Uterus (tissue), 4 donors: Measurements from ENCODE around the gene LRRC55. TPM values are rescaled to one million over a fixed set of nuclear protein-coding genes. Genes with fewer than 3 reads are reported as not detected.

Source experiments
- DNase-seq, 2 donors: peaks; one replicate each; pipeline ENCODE4 v3.0.0-alpha.2; 2019 to 2020
- H3K27ac ChIP-seq, 2 donors: fragments of 200-600 bp; sonication (generic); 1 replicate in 1 of 2; 2 replicates in 1 of 2; pipeline ENCODE4 v1.5.1; 2016 to 2018
- H3K27me3 ChIP-seq, 2 donors: fragments of 200-600 bp; sonication (generic); one replicate each; pipeline ENCODE4 v1.5.1; 2018 to 2019; ENCODE audit warnings: control low read depth in 1 of 2
- H3K36me3 ChIP-seq, 2 donors: fragments of 200-600 bp; sonication (generic); one replicate each; pipeline ENCODE4 v1.5.1; 2019; ENCODE audit warnings: control low read depth in 1 of 2
- H3K4me1 ChIP-seq, 2 donors: fragments of 200-600 bp; sonication (generic); one replicate each; pipeline ENCODE4 v1.5.1; 2018 to 2019; ENCODE audit warnings: control low read depth in 1 of 2
- H3K4me3 ChIP-seq, 2 donors: fragments of 200-600 bp; sonication (generic); 1 replicate in 1 of 2; 2 replicates in 1 of 2; pipeline ENCODE4 v1.5.1; 2018 to 2019; ENCODE audit warnings: mild to moderate bottlenecking in 1 of 2
- H3K9me3 ChIP-seq, 2 donors: fragments of 200-600 bp; sonication (generic); one replicate each; pipeline ENCODE4 v1.5.1; 2019; ENCODE audit warnings: control low read depth in 1 of 2
- POLR2A ChIP-seq, 2 donors: fragments of 450-650 bp; IDR thresholded peaks; one replicate each; pipeline ENCODE4 v1.6.1; 2016; ENCODE audit warnings: antibody characterized with exemption in 2 of 2, mild to moderate bottlenecking in 1 of 2, moderate library complexity in 1 of 2
- intact Hi-C: fragments of 100-400 bp; cut with DNase I; formaldehyde crosslinking; loops from one replicate; pipeline ENCODE4 v1.15.1; 2023; ENCODE audit warnings: low total_unique reads
- total RNA-seq, 4 donors: library from RNA; depleted of rRNA in 3 of 4; stranded (reverse); fragments of >200 nt in 3 of 4; gene quantifications; one replicate each; pipeline versions ENCODE4 v1.1.0 to v1.2.4, GENCODE V29; 2014 to 2023
- TF ChIP-seq, protein P1 (sequence below), 4 experiments: fragments of 200-600 bp in 2 of 4; fragments of 450-650 bp in 2 of 4; sonication (generic) in 2 of 4; IDR thresholded peaks; one replicate each; pipeline ENCODE4 v1.5.1; 2016 to 2019; ENCODE audit warnings: antibody characterized with exemption in 4 of 4, mild to moderate bottlenecking in 2 of 4, moderate library complexity in 1 of 4
- donor health status: DM: yes; HTN: yes; CAD: no.

Gene LRRC55
- total RNA-seq, 4 donors from 2014 or later, result 0.26 to 2.1 TPM; not detected in 2

DNA sequence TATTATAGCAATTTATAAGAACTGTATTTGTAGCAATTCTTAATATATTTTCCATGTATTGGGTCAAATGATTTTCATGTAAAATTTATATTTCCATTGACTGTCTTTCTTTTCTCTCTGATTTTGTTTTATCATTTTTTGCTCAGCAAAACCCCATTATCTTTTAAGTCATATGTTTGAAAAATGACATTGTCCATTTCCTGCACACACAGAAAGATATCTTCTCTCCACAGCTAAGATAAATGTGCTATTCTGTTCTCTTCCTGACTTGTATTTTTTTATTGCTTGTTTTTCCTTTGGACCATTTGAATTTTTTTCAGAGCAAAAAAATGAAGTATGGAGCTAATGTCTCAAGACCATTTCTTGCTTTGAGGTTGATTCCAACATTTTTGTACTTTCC is 6.3 kb upstream of the LRRC55 start:
- Histone ChIP-seq H3K9me3 (no peaks in the 10 kb centered on the region), H3K27ac (no peak overlapping the region), H3K36me3 (no peaks in the 10 kb centered on the region), H3K4me3 (no peak overlapping the region), H3K4me1 (no peaks in the 10 kb centered on the region), H3K27me3 (no peaks in the 10 kb centered on the region)
- no peak for DNase-seq
- TF ChIP-seq POLR2A (IDR thresholded peaks at IDR 0.05), result no peak
- TF ChIP-seq, protein P1, sequence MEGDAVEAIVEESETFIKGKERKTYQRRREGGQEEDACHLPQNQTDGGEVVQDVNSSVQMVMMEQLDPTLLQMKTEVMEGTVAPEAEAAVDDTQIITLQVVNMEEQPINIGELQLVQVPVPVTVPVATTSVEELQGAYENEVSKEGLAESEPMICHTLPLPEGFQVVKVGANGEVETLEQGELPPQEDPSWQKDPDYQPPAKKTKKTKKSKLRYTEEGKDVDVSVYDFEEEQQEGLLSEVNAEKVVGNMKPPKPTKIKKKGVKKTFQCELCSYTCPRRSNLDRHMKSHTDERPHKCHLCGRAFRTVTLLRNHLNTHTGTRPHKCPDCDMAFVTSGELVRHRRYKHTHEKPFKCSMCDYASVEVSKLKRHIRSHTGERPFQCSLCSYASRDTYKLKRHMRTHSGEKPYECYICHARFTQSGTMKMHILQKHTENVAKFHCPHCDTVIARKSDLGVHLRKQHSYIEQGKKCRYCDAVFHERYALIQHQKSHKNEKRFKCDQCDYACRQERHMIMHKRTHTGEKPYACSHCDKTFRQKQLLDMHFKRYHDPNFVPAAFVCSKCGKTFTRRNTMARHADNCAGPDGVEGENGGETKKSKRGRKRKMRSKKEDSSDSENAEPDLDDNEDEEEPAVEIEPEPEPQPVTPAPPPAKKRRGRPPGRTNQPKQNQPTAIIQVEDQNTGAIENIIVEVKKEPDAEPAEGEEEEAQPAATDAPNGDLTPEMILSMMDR (IDR thresholded peaks at IDR 0.05), result no peak
- intact Hi-C loops, result no loop called here

DNA sequence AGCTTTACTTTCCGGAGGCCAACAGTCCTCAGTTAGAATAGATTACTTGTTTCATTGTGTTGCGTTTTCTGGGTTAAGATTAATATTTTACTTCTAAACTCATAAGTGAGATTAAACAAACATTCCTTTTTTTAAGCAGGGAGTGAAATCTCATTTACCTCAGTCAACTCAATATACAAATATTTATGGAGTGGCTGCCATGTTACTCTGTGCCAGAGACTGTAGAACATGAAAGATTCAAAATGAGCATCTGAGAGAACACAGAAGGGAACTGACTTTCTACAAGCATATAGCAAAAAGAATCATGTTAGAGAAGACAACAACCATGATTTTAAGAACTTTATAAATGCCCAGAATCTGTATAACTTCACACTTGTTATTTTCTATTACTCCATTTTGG is 3.4 kb upstream of the LRRC55 start:
- no peaks in the 10 kb centered on the region for H3K27me3 ChIP-seq
- no peaks in the 10 kb centered on the region for H3K4me1 ChIP-seq
- H3K36me3 ChIP-seq, result no peaks in the 10 kb centered on the region
- H3K27ac ChIP-seq, result no peak overlapping the region
- no peak overlapping the region for H3K4me3 ChIP-seq
- H3K9me3 ChIP-seq, result no peaks in the 10 kb centered on the region
- no peak for DNase-seq
- no peak for TF ChIP-seq POLR2A (IDR thresholded peaks at IDR 0.05)
- TF ChIP-seq, protein P1 (IDR thresholded peaks at IDR 0.05), result no peak
- intact Hi-C loops, result no loop called here

DNA sequence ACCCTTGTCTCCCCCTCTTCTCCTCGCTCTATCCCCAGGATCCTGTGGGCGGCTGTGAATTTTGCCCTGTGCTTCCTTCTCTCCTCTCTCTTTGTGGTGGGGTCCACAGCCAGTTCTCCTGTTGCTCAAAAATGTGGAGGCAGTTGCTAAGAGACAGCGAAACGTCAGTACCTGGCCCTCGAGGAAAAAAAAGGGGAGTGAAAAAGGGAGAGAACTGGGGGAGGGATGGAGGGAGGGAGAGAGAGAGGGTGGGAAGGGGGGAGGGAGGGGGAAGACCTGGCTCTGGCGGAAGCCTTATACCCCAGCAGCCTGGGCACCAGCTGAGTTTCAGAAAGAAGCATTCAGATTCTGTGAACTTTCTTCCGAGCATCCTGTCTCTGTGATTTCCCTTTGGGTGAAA is 2.1 kb upstream of the LRRC55 start:
- no peak overlapping the region for H3K4me3 ChIP-seq
- no peaks in the 10 kb centered on the region for H3K9me3 ChIP-seq
- H3K36me3 ChIP-seq, result no peaks in the 10 kb centered on the region
- DNase-seq, result no peak
- no peak for TF ChIP-seq POLR2A (IDR thresholded peaks at IDR 0.05)
- TF ChIP-seq, protein P1 (IDR thresholded peaks at IDR 0.05), result no peak
- no peaks in the 10 kb centered on the region for H3K4me1 ChIP-seq
- no peaks in the 10 kb centered on the region for H3K27me3 ChIP-seq
- no peak overlapping the region for H3K27ac ChIP-seq
- intact Hi-C loops, result no loop called here

DNA sequence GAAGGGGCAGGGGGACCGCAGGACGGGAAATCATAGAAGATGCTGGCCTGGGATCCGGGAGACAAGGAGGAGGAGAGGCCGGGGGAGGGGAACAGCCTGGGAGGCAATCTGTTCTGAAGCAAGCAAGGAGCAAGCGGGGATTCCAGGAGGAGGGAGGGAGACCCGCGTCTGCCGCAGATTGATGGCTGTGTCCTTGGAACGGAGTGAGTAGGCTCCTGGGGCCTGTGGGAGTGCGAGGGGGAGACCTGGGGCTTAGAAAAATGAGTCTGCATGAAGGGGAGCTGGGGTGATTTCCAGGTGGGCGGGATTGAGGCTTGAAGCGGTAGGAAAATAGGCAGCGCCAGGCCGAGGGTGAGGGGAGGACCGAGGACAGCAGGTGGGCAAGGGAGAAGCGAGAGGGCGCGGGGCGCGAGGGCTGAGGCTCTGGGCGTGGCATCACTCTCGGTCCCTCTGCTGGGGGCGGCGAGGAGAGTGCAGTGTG is 1.6 kb upstream of the LRRC55 start:
- no peak overlapping the region for H3K4me3 ChIP-seq
- TF ChIP-seq, protein P1 (IDR thresholded peaks at IDR 0.05), result no peak
- no peak for TF ChIP-seq POLR2A (IDR thresholded peaks at IDR 0.05)
- H3K9me3 ChIP-seq, result no peaks in the 10 kb centered on the region
- no peaks in the 10 kb centered on the region for H3K27me3 ChIP-seq
- no peaks in the 10 kb centered on the region for H3K36me3 ChIP-seq
- intact Hi-C loops, result no loop called here
- no peak overlapping the region for H3K27ac ChIP-seq
- peak; percentile 29 to 31 for DNase-seq
- no peaks in the 10 kb centered on the region for H3K4me1 ChIP-seq

DNA sequence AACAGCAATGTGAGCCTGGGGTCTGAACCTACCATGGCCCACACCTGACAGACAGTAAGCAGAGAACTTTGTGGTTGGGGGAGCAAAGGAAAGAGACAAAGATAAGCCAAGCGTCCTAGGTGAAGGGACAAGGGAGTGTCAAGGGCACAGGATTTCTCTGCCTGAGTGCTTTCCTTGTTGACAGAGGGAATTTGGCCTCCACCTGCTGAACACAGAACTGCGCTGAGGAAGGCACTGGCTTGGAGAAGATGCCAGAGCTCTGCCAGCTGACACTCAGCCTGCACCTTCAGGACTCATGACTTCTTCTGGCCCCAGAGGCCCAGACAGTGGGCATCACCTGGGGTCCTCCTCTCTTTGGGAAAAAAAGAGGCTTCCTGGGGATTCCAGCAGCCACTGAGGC is 789 bp upstream of the LRRC55 start:
- intact Hi-C loops, result no loop called here
- H3K27ac ChIP-seq, result no peak overlapping the region

More for the DNA sequence above, 789 bp upstream of the LRRC55 start:
- DNase-seq, result no peak
- Histone ChIP-seq H3K4me3 (no peak overlapping the region), H3K27me3 (no peaks in the 10 kb centered on the region), H3K36me3 (no peaks in the 10 kb centered on the region), H3K9me3 (no peaks in the 10 kb centered on the region), H3K4me1 (no peaks in the 10 kb centered on the region)
- TF ChIP-seq POLR2A (IDR thresholded peaks at IDR 0.05), result no peak
- TF ChIP-seq, protein P1 (IDR thresholded peaks at IDR 0.05), result no peak
